Parathyroid adenoma (tissue), 2 donors: ENCODE measurements around the gene NOG.

Experiments
- H2AFZ ChIP-seq: fragments of 300-600 bp; sonication (generic); one replicate; pipeline ENCODE4 v1.7.0; 2017; ENCODE audit warnings: antibody characterized with exemption, mild to moderate bottlenecking
- H3K27ac ChIP-seq: fragments of 300-600 bp; sonication (generic); one replicate; pipeline ENCODE4 v1.7.0; 2017
- H3K27me3 ChIP-seq: fragments of 300-600 bp; sonication (generic); one replicate; pipeline ENCODE4 v1.7.0; 2017; ENCODE audit warnings: low read length; ENCODE audit not compliant: control insufficient read depth, insufficient read depth
- H3K36me3 ChIP-seq: fragments of 300-600 bp; sonication (generic); one replicate; pipeline ENCODE4 v1.7.0; 2017; ENCODE audit warnings: low read length; ENCODE audit not compliant: control insufficient read depth, insufficient read depth
- H3K4me1 ChIP-seq: fragments of 300-600 bp; sonication (generic); one replicate; pipeline ENCODE4 v1.7.0; 2017; ENCODE audit warnings: control low read depth
- H3K4me2 ChIP-seq: fragments of 300-600 bp; sonication (generic); one replicate; pipeline ENCODE4 v1.7.0; 2017; ENCODE audit warnings: low read length
- H3K4me3 ChIP-seq: fragments of 300-600 bp; sonication (generic); one replicate; pipeline ENCODE4 v1.7.0; 2017; ENCODE audit warnings: low read depth, low read length
- H3K79me2 ChIP-seq: fragments of 300-600 bp; sonication (generic); one replicate; pipeline ENCODE4 v1.7.0; 2017; ENCODE audit warnings: control low read depth
- H3K9ac ChIP-seq: fragments of 300-600 bp; sonication (generic); one replicate; pipeline ENCODE4 v1.7.0; 2017; ENCODE audit warnings: mild to moderate bottlenecking
- H3K9me3 ChIP-seq: fragments of 300-600 bp; sonication (generic); one replicate; pipeline ENCODE4 v1.7.0; 2017; ENCODE audit warnings: low read length; ENCODE audit not compliant: control insufficient read depth
- CTCF ChIP-seq: fragments of 300-600 bp; sonication (generic); IDR thresholded peaks from one replicate; pipeline ENCODE4 v1.7.0; 2017; ENCODE audit warnings: antibody characterized with exemption, mild to moderate bottlenecking
- donor health status: primary hyperparathyroidism.

The NOG gene

GRCh38 chr17:56595831-56596690 is 2.6 kb downstream of the NOG start:
- H3K4me2 ChIP-seq: peak overlapping the region; percentile 43
- H3K4me3 ChIP-seq: no peak overlapping the region
- H2AFZ ChIP-seq: no peak overlapping the region
- H3K27ac ChIP-seq: no peak overlapping the region
- H3K27me3 ChIP-seq: no peaks in the 10 kb centered on the region
- H3K79me2 ChIP-seq: no peaks in the 10 kb centered on the region
- no peaks in the 10 kb centered on the region for H3K36me3 ChIP-seq
- no peaks in the 10 kb centered on the region for H3K4me1 ChIP-seq
- TF ChIP-seq CTCF: no peak
- no peaks in the 10 kb centered on the region for H3K9me3 ChIP-seq
- H3K9ac ChIP-seq: no peak overlapping the region

DNA sequence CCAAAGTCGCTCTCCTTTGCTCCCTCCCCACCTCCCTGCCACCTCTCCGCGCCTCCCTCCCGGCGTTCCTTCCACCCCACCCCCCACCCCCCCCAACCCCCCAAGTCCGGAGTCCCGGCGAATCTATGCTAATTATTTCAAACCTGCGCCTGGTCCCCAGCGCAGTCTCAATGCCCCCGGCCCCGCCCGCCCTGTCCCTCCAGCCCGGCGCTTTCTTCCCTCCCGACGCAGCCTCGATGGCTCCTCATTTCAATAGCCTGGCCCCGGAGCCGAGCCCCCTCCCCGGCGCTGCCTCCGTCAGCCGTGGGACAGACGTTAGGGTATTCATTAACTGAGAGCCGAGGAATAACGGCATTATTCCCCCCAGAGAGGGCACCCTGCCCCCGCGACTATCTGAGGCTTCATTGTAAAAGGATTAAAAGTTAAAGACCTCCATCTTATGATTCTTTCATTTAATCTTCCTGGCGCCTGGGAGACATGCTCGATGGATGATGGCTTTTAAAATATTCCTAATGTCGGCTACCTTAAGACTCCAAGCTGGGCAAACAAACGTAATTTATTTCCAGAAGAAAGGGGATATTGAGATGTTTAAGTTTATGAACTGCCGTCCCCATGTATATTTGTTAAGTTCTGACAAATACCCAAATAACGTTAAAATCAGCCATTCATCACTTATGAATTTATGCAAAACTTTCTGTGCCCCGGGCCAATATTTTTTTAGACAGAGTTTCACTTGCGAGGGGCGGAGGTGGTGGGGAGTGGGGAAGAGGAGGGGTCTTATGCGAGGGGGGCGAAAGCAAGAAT is 3.4 kb downstream of the NOG start:
- Histone ChIP-seq H3K4me2 (peak overlapping the region; percentile 52), H3K27ac (no peak overlapping the region), H3K9ac (no peak overlapping the region), H3K4me1 (no peaks in the 10 kb centered on the region), H3K27me3 (no peaks in the 10 kb centered on the region), H3K4me3 (no peak overlapping the region), H3K36me3 (no peaks in the 10 kb centered on the region), H3K79me2 (no peaks in the 10 kb centered on the region), H2AFZ (no peak overlapping the region), H3K9me3 (no peaks in the 10 kb centered on the region)
- TF ChIP-seq CTCF: no peak

GRCh38 chr17:56597495-56597990 is 4.0 kb downstream of the NOG start:
- no peaks in the 10 kb centered on the region for H3K79me2 ChIP-seq
- no peak overlapping the region for H3K27ac ChIP-seq
- TF ChIP-seq CTCF: no peak
- peak overlapping the region; percentile 52 for H3K4me2 ChIP-seq
- no peaks in the 10 kb centered on the region for H3K9me3 ChIP-seq
- H3K36me3 ChIP-seq: no peaks in the 10 kb centered on the region
- no peak overlapping the region for H3K9ac ChIP-seq
- no peak overlapping the region for H2AFZ ChIP-seq
- no peak overlapping the region for H3K4me3 ChIP-seq
- H3K4me1 ChIP-seq: no peaks in the 10 kb centered on the region
- no peaks in the 10 kb centered on the region for H3K27me3 ChIP-seq

- no peaks in the 10 kb centered on the region for H3K9me3 ChIP-seq
- no peaks in the 10 kb centered on the region for H3K79me2 ChIP-seq
- no peak overlapping the region for H2AFZ ChIP-seq
- H3K27ac ChIP-seq: no peak overlapping the region
- no peaks in the 10 kb centered on the region for H3K36me3 ChIP-seq
- H3K4me3 ChIP-seq: no peak overlapping the region
- H3K9ac ChIP-seq: no peak overlapping the region
- H3K4me2 ChIP-seq: no peak overlapping the region
- no peaks in the 10 kb centered on the region for H3K27me3 ChIP-seq
- H3K4me1 ChIP-seq: no peaks in the 10 kb centered on the region
- TF ChIP-seq CTCF: no peak
Observed at GRCh38 chr17:56598466-56598865, 5.0 kb downstream of the NOG start.
